GM12878 (cell line): ENCODE results near the gene LTB. TPM values are rescaled to one million over a fixed set of nuclear protein-coding genes. Genes with fewer than 3 reads are reported as not detected.

Experiments
- CBFB ChIP-seq: IDR thresholded peaks from 2 replicates; pipeline ENCODE4 v1.6.1; 2016; ENCODE audit warnings: antibody characterized with exemption, low read depth
- EED ChIP-seq: sonication (generic); IDR thresholded peaks from 2 replicates; pipeline ENCODE4 v1.6.1; 2016; ENCODE audit warnings: antibody characterized with exemption, low read depth
- ELK1 ChIP-seq: IDR thresholded peaks from 2 replicates; pipeline ENCODE4 v1.6.1; 2012; ENCODE audit warnings: low read depth, low read length, improper control_type of control experiment
- EZH2 ChIP-seq: IDR thresholded peaks from 2 replicates; pipeline ENCODE4 v1.6.1; 2012; ENCODE audit warnings: low read depth, mild to moderate bottlenecking, control low read depth, inconsistent platforms, low read length, borderline replicate concordance; ENCODE audit not compliant: control insufficient read depth
- FOS ChIP-seq: IDR thresholded peaks from 3 replicates; pipeline ENCODE4 v1.6.1; 2011; ENCODE audit warnings: borderline replicate concordance; ENCODE audit not compliant: insufficient read length; ENCODE audit errors: extremely low read depth
- IKZF2 ChIP-seq, 2 experiments: fragments of 450-650 bp; IDR thresholded peaks; 2 replicates each; pipeline ENCODE4 v1.6.1; 2017; ENCODE audit warnings: mild to moderate bottlenecking in 2 of 2, moderate library complexity in 2 of 2
- MXI1 ChIP-seq: fragments of 150-350 bp; IDR thresholded peaks from 2 replicates; pipeline ENCODE4 v1.6.1; 2011; ENCODE audit warnings: low read depth, mild to moderate bottlenecking, inconsistent platforms, low read length, improper control_type of control experiment
- PAX5 ChIP-seq: IDR thresholded peaks from 2 replicates; pipeline ENCODE4 v1.6.1; 2011; ENCODE audit warnings: low read depth, low read length, borderline replicate concordance
- PAX8 ChIP-seq: fragments of 450-650 bp; IDR thresholded peaks from 2 replicates; pipeline ENCODE4 v1.6.1; 2017; ENCODE audit warnings: mild to moderate bottlenecking, moderate library complexity
- PBX3 ChIP-seq: IDR thresholded peaks from 2 replicates; pipeline ENCODE4 v1.6.1; 2011; ENCODE audit warnings: mild to moderate bottlenecking, low read depth, low read length, moderate library complexity; ENCODE audit not compliant: insufficient replicate concordance
- RB1 ChIP-seq: fragments of 450-650 bp; formaldehyde crosslinking; IDR thresholded peaks from 2 replicates; pipeline ENCODE4 v1.6.1; 2017; ENCODE audit warnings: mild to moderate bottlenecking, borderline replicate concordance
- SMAD5 ChIP-seq: IDR thresholded peaks from 2 replicates; pipeline ENCODE4 v1.6.1; 2016; ENCODE audit warnings: antibody characterized with exemption, low read depth
- USF2 ChIP-seq: IDR thresholded peaks from 2 replicates; pipeline ENCODE4 v1.6.1; 2011; ENCODE audit warnings: low read depth, low read length, improper control_type of control experiment, borderline replicate concordance
- YY1 ChIP-seq: IDR thresholded peaks from 2 replicates; pipeline ENCODE4 v1.6.1; 2011; ENCODE audit warnings: low read depth, mild to moderate bottlenecking, low read length
- polyA plus RNA-seq, 11 experiments: library from polyadenylated mRNA; depleted of rRNA in 4 of 11; unstranded in 6 of 11; stranded (reverse) in 5 of 11; fragments of >200 nt; fragmentation: Nextera tagmentation in 4 of 11; fragmentation: Illumina TruSeq in 1 of 11; extraction: Ambion mirVana in 4 of 11; extraction: Trizol in 1 of 11; gene quantifications; 1 replicate in 1 of 11; 2 replicates in 10 of 11; pipeline versions ENCODE4 v1.2.1 to v1.2.3, GENCODE V29; 2011 to 2016; ENCODE audit warnings: inconsistent platforms in 2 of 11, missing spikeins in 2 of 11, low read depth in 1 of 11
- total RNA-seq, 4 experiments: library from RNA; depleted of rRNA in 3 of 4; stranded (reverse); fragments of >200 nt in 3 of 4; fragmentation: Illumina TruSeq in 1 of 4; extraction: Trizol in 1 of 4; gene quantifications; 2 replicates each; pipeline versions ENCODE4 v1.2.1 to v1.2.3, GENCODE V29; 2013 to 2021
- TF ChIP-seq, protein P1 (sequence below): fragments of 450-650 bp; IDR thresholded peaks from 2 replicates; pipeline ENCODE4 v1.6.1; 2017; ENCODE audit warnings: mild to moderate bottlenecking, moderate library complexity
- TF ChIP-seq, protein P2 (sequence below): IDR thresholded peaks from 2 replicates; pipeline ENCODE4 v1.6.1; 2012; ENCODE audit warnings: mild to moderate bottlenecking, low read depth, low read length

The LTB gene
- total and polyA plus RNA-seq, 10 of the 15 experiments (the other 5 are each of a cell fraction or from before 2014, with no cell fraction given), result 0.71 to 74.3 (median 20.0) TPM

- TF ChIP-seq ELK1 (peak; percentile 54; the same call in 1 of the 2 replicates), PAX5 (0 out of 2 replicates have a peak, but pooled peaks have one; percentile 12), CBFB (no peak), SMAD5 (no peak), USF2 (no peak), RB1 (no peak), IKZF2 (IDR thresholded peaks at IDR 0.05) (peak; percentile 49 to 62; a peak in 1 of 4 replicates), EED (peak; percentile 50; the same call in 1 of the 2 replicates), EZH2 (no peak), YY1 (peak; percentile 47), PAX8 (no peak), MXI1 (0 out of 2 replicates have a peak, but pooled peaks have one; percentile 59), PBX3 (peak; percentile 70), FOS (no peak)
- TF ChIP-seq, protein P1, sequence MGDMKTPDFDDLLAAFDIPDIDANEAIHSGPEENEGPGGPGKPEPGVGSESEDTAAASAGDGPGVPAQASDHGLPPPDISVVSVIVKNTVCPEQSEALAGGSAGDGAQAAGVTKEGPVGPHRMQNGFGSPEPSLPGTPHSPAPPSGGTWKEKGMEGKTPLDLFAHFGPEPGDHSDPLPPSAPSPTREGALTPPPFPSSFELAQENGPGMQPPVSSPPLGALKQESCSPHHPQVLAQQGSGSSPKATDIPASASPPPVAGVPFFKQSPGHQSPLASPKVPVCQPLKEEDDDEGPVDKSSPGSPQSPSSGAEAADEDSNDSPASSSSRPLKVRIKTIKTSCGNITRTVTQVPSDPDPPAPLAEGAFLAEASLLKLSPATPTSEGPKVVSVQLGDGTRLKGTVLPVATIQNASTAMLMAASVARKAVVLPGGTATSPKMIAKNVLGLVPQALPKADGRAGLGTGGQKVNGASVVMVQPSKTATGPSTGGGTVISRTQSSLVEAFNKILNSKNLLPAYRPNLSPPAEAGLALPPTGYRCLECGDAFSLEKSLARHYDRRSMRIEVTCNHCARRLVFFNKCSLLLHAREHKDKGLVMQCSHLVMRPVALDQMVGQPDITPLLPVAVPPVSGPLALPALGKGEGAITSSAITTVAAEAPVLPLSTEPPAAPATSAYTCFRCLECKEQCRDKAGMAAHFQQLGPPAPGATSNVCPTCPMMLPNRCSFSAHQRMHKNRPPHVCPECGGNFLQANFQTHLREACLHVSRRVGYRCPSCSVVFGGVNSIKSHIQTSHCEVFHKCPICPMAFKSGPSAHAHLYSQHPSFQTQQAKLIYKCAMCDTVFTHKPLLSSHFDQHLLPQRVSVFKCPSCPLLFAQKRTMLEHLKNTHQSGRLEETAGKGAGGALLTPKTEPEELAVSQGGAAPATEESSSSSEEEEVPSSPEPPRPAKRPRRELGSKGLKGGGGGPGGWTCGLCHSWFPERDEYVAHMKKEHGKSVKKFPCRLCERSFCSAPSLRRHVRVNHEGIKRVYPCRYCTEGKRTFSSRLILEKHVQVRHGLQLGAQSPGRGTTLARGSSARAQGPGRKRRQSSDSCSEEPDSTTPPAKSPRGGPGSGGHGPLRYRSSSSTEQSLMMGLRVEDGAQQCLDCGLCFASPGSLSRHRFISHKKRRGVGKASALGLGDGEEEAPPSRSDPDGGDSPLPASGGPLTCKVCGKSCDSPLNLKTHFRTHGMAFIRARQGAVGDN, result peak; percentile 82
- TF ChIP-seq, protein P2, sequence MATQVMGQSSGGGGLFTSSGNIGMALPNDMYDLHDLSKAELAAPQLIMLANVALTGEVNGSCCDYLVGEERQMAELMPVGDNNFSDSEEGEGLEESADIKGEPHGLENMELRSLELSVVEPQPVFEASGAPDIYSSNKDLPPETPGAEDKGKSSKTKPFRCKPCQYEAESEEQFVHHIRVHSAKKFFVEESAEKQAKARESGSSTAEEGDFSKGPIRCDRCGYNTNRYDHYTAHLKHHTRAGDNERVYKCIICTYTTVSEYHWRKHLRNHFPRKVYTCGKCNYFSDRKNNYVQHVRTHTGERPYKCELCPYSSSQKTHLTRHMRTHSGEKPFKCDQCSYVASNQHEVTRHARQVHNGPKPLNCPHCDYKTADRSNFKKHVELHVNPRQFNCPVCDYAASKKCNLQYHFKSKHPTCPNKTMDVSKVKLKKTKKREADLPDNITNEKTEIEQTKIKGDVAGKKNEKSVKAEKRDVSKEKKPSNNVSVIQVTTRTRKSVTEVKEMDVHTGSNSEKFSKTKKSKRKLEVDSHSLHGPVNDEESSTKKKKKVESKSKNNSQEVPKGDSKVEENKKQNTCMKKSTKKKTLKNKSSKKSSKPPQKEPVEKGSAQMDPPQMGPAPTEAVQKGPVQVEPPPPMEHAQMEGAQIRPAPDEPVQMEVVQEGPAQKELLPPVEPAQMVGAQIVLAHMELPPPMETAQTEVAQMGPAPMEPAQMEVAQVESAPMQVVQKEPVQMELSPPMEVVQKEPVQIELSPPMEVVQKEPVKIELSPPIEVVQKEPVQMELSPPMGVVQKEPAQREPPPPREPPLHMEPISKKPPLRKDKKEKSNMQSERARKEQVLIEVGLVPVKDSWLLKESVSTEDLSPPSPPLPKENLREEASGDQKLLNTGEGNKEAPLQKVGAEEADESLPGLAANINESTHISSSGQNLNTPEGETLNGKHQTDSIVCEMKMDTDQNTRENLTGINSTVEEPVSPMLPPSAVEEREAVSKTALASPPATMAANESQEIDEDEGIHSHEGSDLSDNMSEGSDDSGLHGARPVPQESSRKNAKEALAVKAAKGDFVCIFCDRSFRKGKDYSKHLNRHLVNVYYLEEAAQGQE, result no peak
These were observed 5.2 kb downstream of the LTB start (continued) for GRCh38 chr6:31576897-31577578.
